Small intestine (tissue), 7 donors: Measurements from ENCODE around the gene CNKSR3. TPM values are rescaled to one million over a fixed set of nuclear protein-coding genes. Genes with fewer than 3 reads are reported as not detected.

Experiments used
- DNase-seq, 2 donors: peaks; one replicate each; pipeline versions ENCODE4 v3.0.0 to v3.0.0-alpha.2; 2013
- FAIRE-seq: peaks from 2 replicates; lab custom pipeline; 2012; peaks lifted over from hg19 to GRCh38; lab: Jason Lieb, UNC
- H3K27ac ChIP-seq, 3 donors: one replicate each; pipeline ENCODE4 v1.5.1; 2013; ENCODE audit warnings: low read length in 2 of 3, mild to moderate bottlenecking in 2 of 3, control low read depth in 1 of 3, inconsistent platforms in 1 of 3, low read depth in 1 of 3, moderate library complexity in 1 of 3
- H3K27me3 ChIP-seq, 3 donors: one replicate each; pipeline ENCODE4 v1.6.1; 2013; ENCODE audit warnings: low read length in 3 of 3, inconsistent platforms in 1 of 3; ENCODE audit not compliant: control insufficient read depth in 3 of 3, insufficient read depth in 3 of 3
- H3K36me3 ChIP-seq, 3 donors: one replicate each; pipeline ENCODE4 v1.6.1; 2013; ENCODE audit warnings: low read length in 3 of 3, inconsistent platforms in 1 of 3, low read depth in 1 of 3, mild to moderate bottlenecking in 1 of 3, moderate library complexity in 1 of 3; ENCODE audit not compliant: control insufficient read depth in 3 of 3, insufficient read depth in 2 of 3
- H3K4me1 ChIP-seq, 3 donors: one replicate each; pipeline ENCODE4 v1.6.1; 2013; ENCODE audit warnings: low read length in 2 of 3, inconsistent platforms in 1 of 3, low read depth in 1 of 3, mild to moderate bottlenecking in 1 of 3, moderate library complexity in 1 of 3; ENCODE audit not compliant: control insufficient read depth in 3 of 3, insufficient read depth in 2 of 3
- H3K4me3 ChIP-seq, 3 donors: one replicate each; pipeline ENCODE4 v1.5.1; 2013; ENCODE audit warnings: low read length in 3 of 3, control low read depth in 1 of 3, inconsistent platforms in 1 of 3, low read depth in 1 of 3, mild to moderate bottlenecking in 1 of 3, moderate library complexity in 1 of 3
- H3K9me3 ChIP-seq, 2 donors: one replicate each; pipeline ENCODE4 v1.6.1; 2013; ENCODE audit warnings: low read depth in 1 of 2, low read length in 1 of 2; ENCODE audit not compliant: control insufficient read depth in 2 of 2, insufficient read depth in 1 of 2
- WGBS, 3 donors: extraction: QIAGEN DNeasy Blood & Tissue Kit; methylation state at CpG; one replicate each; pipeline ENCODE4 v1.1.7; 2013; 5-methylcytosine and 5-hydroxymethylcytosine counted together
- polyA plus RNA-seq, 4 donors: library from polyadenylated mRNA; stranded (reverse) in 3 of 4; unstranded in 1 of 4; fragments of 200-250 nt in 3 of 4; fragments of 120-200 nt in 1 of 4; gene quantifications; one replicate each; pipeline versions ENCODE4 v1.2.1 to v1.2.3, GENCODE V29; 2013
- donor health status: healthy with polysubstance abuse.
- donor health status: control.
- donor health status: control.
- donor health status: Bipolar disorder and iron deficiency.
- donor health status: healthy.

Gene CNKSR3
- polyA plus RNA-seq, 4 donors, result 10.6 to 34.6 (median 11.6) TPM

GRCh38 chr6:154361476-154361875 is 149.0 kb downstream of the CNKSR3 start:
- Histone ChIP-seq H3K4me3 (no peak overlapping the region), H3K36me3 (no peaks in the 10 kb centered on the region), H3K4me1 (no peaks in the 10 kb centered on the region), H3K27ac (no peak overlapping the region), H3K27me3 (no peaks in the 10 kb centered on the region), H3K9me3 (no peaks in the 10 kb centered on the region)
- DNase-seq (no peak), FAIRE-seq (no peak)
- 74 to 89% (median 79%) methylated on average over 5 of the region's 5 CpGs for WGBS, 3 donors

DNA sequence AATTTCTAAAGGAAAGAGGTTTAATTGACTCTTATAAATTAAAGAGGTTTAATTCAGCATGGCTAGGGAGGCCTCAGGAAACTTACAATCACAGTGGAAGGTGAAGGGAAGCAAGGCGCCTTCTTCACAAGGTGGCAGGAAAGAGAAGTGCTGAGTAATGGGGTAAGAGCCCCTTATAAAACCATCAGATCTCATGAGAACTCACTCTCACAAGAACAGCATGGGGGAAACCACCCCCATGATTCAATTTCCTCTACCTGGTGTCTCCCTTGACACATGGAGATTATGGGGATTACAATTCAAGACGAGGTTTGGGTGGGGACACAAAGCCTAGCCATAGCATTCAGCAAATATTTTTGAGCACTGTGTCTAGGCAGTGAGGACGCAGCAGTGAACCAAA is 150.0 kb downstream of the CNKSR3 start:
- Histone ChIP-seq H3K36me3 (no peaks in the 10 kb centered on the region), H3K4me3 (no peak overlapping the region), H3K27ac (no peak overlapping the region), H3K9me3 (no peaks in the 10 kb centered on the region), H3K4me1 (no peaks in the 10 kb centered on the region), H3K27me3 (no peaks in the 10 kb centered on the region)
- no peak for FAIRE-seq
- DNase-seq, result no peak
- WGBS, 3 donors, result 85 to 92% (median 88%) methylated on average over 3 of the region's 3 CpGs

DNA sequence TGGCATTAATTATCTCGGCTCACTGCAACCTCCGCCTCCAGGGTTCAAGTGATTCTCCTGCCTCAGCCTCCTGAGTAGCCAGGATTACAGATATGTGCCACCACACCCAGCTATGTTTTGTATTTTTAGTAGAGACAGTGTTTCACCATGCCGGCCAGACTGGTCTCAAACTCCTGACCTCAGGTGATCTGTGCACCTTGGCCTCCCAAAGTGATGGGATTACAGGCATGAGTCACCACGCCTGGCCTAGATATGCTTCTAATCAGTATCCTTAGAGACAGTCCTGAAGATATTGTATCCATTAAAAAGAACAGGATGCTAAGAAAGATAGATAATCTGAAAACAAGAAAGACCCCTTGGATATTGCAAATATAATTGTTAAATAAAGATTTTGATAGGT is 150.8 kb downstream of the CNKSR3 start:
- Histone ChIP-seq H3K4me1 (no peaks in the 10 kb centered on the region), H3K27me3 (no peaks in the 10 kb centered on the region), H3K36me3 (no peaks in the 10 kb centered on the region), H3K4me3 (no peak overlapping the region), H3K9me3 (no peaks in the 10 kb centered on the region), H3K27ac (no peak overlapping the region)
- DNase-seq, result peak in 1 of 2 donors; percentile 56
- 40 to 74% (median 48%) methylated on average over 4 of the region's 4 CpGs for WGBS, 3 donors
- no peak for FAIRE-seq

DNA sequence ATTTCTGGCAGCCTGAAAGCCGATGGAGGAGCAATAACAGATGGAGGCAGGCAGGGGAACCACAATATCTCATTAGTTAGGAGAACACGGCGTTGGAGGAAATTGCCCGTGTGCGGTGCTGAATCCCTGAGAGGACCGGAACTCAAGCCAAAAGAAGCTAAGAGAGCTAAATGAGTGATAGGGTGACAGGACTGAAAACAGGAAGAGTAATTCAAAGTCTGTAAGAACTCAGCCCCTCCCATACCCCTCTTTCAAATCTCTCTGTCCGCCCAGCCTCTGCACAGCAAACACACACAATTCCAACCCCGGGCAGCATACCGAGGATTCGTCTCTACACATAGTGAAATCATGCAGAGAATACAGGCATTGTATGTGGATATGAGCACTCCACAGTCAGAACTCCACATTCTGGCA is 151.3 kb downstream of the CNKSR3 start:
- 30 to 78% (median 66%) methylated on average over 10 of the region's 10 CpGs for WGBS, 3 donors
- Histone ChIP-seq H3K4me1 (no peaks in the 10 kb centered on the region), H3K27me3 (no peaks in the 10 kb centered on the region), H3K36me3 (no peaks in the 10 kb centered on the region), H3K4me3 (no peak overlapping the region), H3K9me3 (no peaks in the 10 kb centered on the region), H3K27ac (no peak overlapping the region)
- FAIRE-seq (no peak), DNase-seq (no peak)

DNA sequence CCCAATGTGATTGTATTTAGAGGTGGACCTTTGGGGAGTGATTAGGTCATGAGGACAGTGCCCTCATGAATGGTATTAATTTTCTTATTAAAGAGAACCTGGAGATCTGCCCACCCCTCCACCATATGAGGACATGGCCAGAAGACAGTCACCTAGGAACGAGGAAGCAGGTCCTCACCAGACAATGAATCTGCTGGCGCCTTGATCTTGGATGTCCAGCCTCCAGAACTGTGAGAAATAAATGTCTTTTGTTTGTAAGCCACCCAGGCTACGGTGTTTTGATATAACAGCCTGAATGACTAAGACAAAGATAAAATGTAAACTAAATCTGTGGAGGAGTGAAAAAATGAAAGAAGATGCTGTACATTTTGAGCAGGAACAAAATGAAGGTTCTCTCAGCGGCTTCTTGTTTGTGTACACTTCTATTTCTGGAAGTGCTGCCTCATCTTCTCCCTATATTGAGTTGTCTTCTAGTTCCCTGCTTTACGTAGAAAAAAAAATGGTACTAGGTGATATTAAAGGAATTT is 152.4 kb downstream of the CNKSR3 start:
- FAIRE-seq (no peak), DNase-seq (no peak)
- Histone ChIP-seq H3K36me3 (no peaks in the 10 kb centered on the region), H3K4me1 (no peaks in the 10 kb centered on the region), H3K27me3 (no peaks in the 10 kb centered on the region), H3K4me3 (no peak overlapping the region), H3K27ac (no peak overlapping the region), H3K9me3 (no peaks in the 10 kb centered on the region)
- WGBS, 3 donors, result 84 to 87% (median 87%) methylated on average over 5 of the region's 5 CpGs

- Histone ChIP-seq H3K4me3 (no peak within 1 kb of the TSS), H3K27ac (no peak within 1 kb of the TSS), H3K27me3 (no peaks in the 10 kb centered on the region), H3K9me3 (no peaks in the 10 kb centered on the region), H3K36me3 (no peaks in the 10 kb centered on the region), H3K4me1 (no peaks in the 10 kb centered on the region)
- DNase-seq (no peak), FAIRE-seq (no peak)
- 66 to 77% (median 71%) methylated on average over 3 of the region's 3 CpGs for WGBS, 3 donors
Measured at GRCh38 chr6:154356690-154357089, 153.8 kb downstream of the CNKSR3 start, which contains the start of gene IPCEF1. TSS of gene IPCEF1 (minus strand) at chr6:154356803. CDS start at chr6:154265947, 90,856 bp downstream.

DNA sequence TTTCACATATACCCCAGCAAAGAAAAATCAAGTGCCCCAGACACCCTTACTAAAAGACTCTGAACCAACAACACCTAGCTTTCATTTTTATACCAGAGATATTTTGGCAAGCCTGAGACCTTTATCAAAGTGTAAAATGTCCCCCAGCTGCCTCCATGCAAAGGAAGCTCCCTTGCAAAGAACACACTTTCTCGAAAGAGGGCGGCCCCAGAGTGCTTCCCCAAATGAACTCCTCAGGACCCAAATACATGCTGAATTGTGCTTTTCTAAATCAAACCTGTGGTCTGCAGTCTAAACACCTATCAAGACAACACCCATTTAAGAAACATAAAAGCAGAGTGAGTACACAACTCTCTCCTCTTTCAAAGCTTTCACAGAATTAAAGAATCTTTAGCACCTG is 154.4 kb downstream of the CNKSR3 start:
- 86 to 97% (median 89%) methylated on average over 2 of the region's 2 CpGs for WGBS, 3 donors
- no peak for FAIRE-seq
- Histone ChIP-seq H3K27ac (no peak overlapping the region), H3K9me3 (no peaks in the 10 kb centered on the region), H3K27me3 (no peaks in the 10 kb centered on the region), H3K4me1 (no peaks in the 10 kb centered on the region), H3K4me3 (no peak overlapping the region), H3K36me3 (no peaks in the 10 kb centered on the region)
- DNase-seq, result no peak

DNA sequence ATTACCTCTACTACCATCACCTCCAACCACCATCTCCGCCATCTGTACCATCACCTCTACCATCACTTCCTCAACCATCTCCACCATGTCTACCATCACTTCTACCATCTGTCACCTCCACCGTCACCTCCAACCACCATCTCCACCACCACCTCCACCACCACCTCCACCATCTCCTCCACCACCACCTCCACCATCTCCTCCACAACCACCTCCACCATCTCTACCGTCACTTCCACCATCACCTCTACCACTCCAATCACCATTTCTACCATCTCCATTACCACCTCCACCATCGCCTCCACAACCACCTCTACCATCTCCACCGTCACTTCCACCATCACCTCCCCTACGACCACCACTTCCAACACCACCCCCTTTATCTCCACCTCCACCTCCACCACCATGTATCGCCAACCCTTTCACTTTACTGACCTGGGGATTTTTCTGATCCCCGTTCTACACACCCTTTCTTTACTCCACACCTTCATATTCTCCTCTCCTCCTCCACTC is 156.2 kb downstream of the CNKSR3 start:
- Histone ChIP-seq H3K27ac (no peak overlapping the region), H3K9me3 (no peaks in the 10 kb centered on the region), H3K27me3 (no peaks in the 10 kb centered on the region), H3K4me1 (no peaks in the 10 kb centered on the region), H3K4me3 (no peak overlapping the region), H3K36me3 (no peaks in the 10 kb centered on the region)
- DNase-seq (no peak), FAIRE-seq (no peak)
- WGBS, 3 donors, result 81 to 92% (median 84%) methylated on average over 8 of the region's 8 CpGs

DNA sequence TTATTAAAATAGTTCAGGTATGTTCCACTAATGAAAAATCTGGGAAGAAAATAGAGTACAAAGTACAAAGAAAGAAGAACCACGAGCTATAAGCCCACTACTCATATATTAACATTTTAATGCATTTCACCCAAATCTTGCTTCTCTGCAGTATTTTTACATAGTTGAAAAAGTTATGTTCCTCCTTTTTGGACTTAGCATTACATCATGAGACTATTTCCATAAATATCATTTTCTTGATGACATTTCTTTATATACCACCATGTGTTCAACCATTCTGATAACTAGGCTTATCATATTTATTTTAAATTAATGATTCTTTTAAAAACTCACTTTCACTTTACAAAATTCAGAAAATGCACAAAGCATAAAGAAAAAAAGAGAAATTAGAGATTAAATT is 156.9 kb downstream of the CNKSR3 start:
- Histone ChIP-seq H3K9me3 (no peaks in the 10 kb centered on the region), H3K27ac (no peak overlapping the region), H3K27me3 (no peaks in the 10 kb centered on the region), H3K36me3 (no peaks in the 10 kb centered on the region), H3K4me3 (no peak overlapping the region), H3K4me1 (no peaks in the 10 kb centered on the region)
- DNase-seq (no peak), FAIRE-seq (no peak)
- 38 to 68% (median 66%) methylated on average over 1 of the region's 1 CpG for WGBS, 3 donors
